Activated CD8-positive, alpha-beta memory T cell treated with anti-CD3 and anti-CD28 coated beads for 1 hour (primary cell): ENCODE data around the gene TGM1.
A peak's percentile ranks its signal among the peaks of the same experiment; 100 is the strongest.
"Not testable (repeated sequence)": the region's sequence is repeated elsewhere in the genome, so short reads cannot be mapped to it uniquely, and the experiment has no call there.

ENCODE experiments used
- DNase-seq, 2 donors: peaks; one replicate each; pipeline ENCODE4 v3.0.0-alpha.2; 2020; ENCODE audit warnings: low read depth in 1 of 2; ENCODE audit errors: extremely low read depth in 1 of 2

The TGM1 gene

DNA sequence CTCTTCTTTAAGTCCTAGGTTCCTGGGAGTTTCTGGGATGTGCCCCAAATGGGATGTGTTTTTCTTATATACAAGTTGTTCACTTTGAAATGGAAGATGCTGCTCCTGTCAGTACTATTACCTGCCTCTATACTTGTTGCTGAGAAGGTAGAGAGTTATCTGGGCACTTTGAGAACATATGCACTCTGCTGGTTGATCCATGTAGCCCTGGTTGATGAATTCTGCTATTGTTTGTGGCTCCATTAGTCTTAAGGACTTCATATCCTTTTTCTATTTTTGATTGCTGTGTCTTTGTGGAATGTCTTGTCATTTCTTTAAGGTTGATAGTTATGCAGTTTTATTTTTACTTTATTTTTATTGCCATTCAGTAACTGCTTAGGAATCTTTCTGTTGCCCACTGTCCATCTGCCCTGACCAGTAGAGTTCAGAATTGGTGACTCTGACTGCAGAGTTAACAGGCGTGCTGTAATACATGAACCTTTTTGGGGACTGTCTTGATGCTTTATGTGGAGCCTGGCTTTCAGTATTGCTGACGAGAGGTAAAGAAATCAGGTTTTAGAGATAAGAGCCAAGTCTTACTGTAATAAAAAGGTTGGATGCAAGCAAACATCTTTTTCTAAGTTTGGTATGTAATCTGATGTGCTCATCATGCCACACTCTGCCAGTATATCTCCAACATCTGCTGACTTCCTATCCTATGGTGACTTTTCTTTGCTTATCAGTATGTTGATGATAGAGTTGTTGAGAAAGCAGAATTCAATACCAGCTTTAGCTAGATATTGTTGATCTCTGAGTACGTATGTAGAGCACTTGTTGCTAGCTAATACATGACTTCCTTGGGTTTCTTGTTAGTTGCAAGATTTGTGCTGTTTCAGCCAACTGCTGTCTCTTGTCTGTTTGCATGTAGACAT lies 28.6 kb downstream of the TGM1 start:
- DNase-seq: no peak

DNA sequence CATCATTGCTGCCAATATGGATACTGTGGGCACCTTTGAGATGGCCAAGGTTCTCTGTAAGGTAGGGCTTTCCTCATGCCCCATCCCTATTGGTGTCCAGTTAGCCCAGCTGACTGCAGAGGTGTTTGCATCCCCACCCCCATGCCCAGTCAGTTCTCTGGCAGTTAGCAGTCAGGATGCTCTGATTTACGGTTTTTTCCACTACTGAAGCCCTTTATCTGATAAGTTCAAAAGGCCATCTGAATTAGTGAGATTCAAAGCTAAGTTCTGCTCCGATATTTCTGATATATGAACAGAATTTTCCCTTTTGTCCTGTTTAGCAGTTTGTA lies 29.5 kb downstream of the TGM1 start:
- DNase-seq: no peak

DNA sequence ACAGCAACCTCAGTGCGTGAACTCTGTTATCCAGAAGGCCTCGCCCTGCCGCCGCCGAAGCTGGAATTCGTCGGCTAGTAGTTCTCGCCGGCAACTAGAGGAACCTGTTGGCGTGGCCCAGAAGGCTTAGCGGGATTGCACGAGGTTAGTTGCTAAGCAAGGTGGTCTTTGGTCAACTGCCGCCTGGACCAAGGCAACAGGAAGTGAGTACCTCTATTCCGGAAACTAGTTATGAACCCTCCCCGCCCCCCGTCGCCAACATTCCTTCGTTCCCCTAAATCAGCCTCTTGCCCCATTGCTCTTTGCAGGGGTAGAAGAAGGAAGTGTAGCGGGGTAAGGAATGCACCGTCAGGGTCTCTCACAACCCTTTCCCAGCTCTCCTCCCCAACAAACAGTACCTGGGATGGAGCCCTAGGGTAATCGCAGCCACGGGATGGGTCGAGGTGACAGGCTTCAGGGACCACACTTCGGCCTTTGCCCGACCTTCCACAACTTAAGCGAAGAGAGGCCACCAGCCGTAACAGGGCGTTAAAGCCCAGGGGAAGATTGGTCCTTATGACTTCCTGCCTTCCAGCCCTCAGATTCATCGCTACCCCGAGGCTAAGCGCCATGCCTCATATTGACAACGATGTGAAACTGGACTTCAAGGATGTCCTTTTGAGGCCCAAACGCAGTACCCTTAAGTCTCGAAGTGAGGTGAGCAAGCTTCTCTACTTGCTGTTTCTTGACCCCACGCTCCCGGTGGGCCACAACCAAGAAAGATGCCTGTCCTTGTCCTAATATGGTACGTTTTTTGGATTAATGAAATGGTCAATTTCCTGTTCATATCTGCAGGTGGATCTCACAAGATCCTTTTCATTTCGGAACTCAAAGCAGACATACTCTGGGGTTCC lies 30.1 kb downstream of the TGM1 start, which contains the start of gene GMPR2:
Gene GMPR2 (plus strand): TSS at position 285 of the 893 bp plus-strand sequence. CDS start 325 bp downstream, at position 610.
- DNase-seq: no peak

DNA sequence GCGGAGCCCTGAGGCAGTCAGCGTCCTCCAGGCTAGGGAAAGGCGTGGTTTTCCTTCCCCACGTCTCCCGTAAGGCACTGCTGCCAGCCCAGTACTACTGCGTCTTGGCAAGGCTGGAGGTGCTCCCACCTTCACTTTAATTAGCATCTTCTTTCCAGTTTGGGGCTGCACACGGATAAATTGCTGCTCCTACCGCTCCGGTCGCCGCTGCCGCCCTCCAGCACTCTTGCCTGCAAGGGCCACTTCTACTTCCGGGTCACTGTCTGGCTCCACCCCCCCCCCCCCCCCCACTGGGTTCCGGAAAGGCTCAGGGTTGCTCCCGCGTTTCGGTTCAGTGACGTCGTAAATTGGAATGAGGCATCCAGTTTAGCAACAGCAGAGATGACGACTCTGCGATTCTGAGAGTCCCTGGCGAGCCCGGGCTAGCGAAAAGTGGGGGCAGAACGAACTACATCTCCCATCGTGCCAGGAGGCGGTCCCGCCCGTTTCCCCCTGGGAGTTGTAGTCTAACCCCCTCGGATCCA lies 30.8 kb downstream of the TGM1 start, which contains the start of gene NEDD8:
Gene NEDD8 (minus strand): TSS at position 247 of the 524 bp plus-strand sequence. CDS start 100 bp downstream, at position 147.
- DNase-seq: peak; percentile 63 to 74

DNA sequence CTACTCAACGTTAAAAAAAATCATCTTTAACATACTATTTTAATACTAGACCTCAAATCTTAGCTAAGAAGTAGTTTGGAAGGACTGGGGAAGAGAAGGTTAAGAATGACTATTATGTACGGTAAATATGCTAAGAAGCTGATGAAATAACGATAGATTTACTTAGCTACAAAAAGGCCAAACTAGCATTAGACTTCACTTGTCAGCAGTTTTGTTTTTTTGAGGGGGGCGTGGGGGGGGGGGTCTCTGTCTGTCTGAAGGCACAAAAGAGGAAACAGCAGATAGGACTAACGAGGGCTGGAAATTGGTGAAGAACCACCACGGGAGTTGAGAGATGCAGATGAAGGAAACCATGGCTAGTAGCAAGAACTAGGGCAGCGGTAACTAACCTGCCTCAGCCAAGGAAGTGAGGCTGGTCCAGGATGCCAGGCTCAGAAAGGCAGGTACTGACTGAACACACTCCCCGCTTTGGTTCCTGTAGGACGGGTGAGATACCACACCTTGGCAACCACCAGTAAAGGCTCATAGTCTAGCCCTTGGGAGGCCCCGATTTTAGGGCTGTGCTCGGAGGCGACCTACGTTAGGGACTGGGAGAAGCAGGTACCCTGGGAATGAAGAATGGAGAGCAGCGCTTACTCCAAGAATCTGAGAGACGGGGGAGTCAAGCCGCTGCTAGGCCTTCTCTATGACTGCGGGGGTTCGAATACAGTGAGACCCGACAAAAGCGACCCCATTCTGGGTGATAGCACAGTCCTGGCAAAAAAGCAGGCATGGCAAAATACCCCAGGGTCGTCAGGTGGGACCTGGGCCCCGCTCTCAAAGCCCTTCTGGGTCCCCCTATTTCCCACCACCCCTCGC lies 31.5 kb downstream of the TGM1 start:
- DNase-seq: no peak

DNA sequence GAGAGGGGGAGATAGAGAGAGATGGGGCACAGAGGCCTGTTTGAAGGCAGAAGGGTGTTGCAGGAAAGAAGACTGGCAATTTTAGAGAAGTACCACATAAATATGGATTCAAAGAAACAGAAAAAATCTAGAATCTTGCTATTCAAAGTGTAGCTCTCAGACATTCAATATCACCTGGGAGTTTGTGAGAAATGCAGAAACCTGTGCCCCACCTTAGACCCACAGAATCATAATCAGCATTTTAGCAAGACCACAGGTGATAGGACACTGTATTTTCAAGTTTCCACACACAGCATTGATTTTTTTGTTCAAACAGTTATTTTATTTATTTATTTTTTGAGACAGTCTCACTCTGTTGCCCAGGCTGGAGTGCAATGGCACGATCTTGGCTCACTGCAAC lies 34.1 kb downstream of the TGM1 start:
- no peak for DNase-seq

DNA sequence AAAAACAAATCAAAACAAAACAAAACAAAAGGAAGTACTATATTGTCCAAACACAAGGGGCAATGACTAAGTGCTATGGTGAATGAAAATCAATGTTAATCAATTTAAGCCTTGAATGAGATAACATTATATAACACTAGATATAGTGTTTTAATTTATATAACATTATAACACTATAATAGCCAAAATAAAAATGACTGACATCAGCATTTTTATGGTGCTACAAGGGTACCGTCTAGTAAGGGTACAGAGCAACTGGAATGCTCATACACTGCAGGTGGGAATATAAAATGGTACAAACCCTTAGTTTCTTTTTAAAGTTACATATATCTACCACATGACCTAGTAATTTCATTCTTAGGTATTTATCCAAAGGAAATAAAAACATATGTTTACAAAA lies 36.5 kb downstream of the TGM1 start:
- no peak for DNase-seq

DNA sequence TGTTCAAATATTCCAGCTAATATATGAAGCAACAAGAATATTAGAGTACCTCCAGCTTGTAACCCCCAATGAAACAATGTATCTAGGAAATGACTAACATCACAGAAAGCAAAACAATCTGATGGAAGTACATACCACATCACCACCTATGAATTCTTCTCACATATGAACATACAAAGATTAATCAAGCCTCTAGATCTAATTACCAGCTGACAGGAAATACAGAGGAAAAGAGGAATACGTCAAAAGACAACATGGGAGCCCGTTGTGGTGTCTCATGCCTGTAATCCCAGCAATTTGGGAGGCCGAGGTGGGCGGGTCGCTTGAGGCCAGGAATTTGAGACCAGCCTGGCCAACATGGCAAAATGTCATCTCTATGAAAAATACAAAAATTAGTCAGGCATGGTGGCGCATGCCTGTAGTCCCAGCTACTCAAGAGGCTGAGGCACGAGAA lies 38.3 kb downstream of the TGM1 start:
- no peak for DNase-seq

DNA sequence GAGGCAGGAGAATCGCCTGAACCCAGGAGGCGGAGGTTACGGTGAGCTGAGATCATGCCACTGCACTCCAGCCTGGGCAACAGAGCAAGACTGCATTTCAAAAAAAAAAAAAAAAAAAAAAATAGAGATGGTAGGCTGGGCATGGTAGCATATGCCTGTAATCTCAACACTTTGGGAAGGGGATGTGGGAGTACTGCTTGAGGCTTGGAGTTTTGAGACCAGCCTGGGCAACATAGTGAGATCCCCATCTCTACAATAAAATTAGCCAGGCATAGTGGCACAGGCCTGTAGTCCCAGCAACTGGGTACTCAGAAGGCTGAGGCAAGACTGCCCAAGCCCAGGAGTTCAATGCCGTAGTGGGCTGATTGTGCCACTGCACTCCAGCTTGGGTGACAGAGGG lies 40.0 kb downstream of the TGM1 start:
- not testable (repeated sequence) for DNase-seq

DNA sequence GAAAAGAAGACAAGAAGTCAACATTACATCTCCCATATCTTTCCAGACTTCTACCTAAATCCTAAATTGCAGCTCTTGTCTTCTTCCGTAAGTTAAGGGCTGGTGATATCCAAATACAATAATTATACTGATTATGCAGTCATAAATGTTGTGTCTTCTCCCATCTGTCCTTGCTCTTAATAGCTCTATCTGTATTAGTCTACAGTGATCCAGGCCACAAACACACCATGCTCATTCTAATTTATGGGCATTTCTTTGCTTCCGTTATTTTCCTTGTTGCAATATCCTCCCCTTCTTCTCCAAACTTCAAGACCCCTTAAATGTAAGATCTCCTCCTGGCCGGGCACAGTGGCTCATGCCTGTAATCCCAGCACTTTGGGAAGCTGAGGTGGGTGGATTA lies 43.5 kb downstream of the TGM1 start:
- no peak for DNase-seq

DNA sequence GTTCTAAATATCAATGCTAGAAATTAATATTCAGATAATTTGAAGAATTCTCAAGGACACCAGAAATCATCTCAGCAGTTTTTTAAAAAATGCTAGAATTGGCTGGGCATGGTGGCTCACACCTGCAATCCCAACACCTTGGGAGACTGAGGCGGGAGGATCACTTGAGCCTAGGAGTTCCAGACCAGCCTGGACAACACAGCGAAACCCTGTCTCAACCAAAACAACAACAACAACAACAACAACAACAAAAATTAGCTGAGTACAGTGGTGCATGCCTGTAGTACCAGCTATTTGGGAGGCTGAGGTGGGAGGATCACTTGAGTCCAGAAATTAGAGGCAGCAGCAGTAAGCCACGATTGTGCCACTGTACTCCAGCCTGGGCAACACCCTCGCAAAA lies 43.9 kb downstream of the TGM1 start:
- DNase-seq: no peak

DNA sequence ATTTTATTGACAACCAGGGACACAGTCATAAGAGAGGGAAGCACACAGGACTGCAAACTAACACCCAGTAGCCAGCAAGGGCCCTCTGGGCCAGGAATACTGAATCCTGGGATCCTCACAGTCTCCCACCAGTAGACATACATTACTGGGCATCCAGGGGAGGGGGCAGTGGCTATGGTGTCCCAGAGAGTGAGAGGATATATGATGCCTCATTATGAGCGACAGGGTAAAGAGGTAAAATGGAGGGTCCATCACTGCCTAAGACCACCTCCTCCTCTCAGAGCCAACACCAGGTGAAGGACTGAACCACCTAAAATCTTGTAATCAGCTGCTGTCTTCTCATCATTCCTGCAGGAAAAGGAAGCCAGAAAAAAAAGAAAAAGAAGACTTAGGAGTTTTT lies 46.1 kb downstream of the TGM1 start:
- DNase-seq: not testable (repeated sequence)

DNA sequence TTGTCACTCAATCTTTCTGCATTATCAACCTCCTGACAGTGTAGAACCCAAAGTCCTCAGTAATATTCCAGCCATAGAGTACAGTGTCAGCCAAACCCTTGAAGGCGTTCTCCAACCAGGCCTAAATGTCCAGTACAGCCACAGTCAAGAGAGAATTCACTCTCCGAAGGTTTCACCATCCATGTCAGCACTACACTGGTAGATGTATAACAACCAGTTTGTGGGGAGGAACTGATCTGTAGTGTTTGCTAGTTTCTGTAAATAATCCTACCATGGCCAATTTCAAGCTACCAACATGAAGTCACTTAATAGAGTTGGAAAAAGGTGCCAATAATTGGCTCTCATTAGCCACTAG lies 46.7 kb downstream of the TGM1 start:
- DNase-seq: no peak

DNA sequence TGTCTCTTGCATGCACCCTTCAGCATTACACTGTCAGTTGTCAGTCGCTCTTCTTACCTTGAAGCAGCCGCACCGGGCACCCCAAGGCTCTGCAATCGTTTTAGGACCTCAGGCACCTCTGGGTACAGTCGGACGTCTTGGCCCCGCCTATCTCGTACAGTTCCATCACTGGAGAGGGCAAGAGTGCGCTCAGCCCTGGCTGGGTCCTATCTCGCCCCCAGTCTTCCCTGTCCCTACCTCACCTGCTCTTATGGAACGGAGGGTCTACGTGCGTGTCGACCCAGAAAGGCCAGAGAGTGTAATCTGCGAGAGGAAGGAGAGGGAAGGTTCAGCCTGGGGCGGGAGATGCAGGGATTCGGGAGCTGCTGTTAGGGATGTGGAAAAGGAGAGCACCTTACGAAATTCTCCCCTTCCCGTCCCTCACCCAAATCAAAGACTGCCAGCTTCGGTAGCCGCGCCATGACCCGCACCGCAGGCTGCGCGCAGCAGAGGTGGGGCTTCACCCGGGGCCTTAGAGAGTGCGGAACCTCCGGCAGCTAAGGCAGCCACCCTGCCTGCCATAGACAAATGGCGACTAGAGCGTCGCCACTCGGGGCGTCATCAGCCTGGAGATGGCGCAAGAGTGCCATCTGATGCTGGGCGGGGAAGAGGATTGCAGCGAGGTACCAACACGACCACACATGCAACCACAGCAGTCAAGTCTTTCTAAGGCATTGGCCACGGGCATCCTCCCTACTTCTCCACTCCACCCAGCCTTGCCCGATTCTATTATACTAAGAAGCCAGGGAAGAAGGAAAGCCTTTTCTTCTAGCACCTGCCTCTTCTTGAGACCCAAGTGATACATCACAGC lies 47.3 kb downstream of the TGM1 start, which contains the start of gene MDP1:
Gene MDP1 (minus strand): TSS at position 572 of the 850 bp plus-strand sequence. CDS start 111 bp downstream, at position 461.
- peak; percentile 65 to 73 for DNase-seq

DNA sequence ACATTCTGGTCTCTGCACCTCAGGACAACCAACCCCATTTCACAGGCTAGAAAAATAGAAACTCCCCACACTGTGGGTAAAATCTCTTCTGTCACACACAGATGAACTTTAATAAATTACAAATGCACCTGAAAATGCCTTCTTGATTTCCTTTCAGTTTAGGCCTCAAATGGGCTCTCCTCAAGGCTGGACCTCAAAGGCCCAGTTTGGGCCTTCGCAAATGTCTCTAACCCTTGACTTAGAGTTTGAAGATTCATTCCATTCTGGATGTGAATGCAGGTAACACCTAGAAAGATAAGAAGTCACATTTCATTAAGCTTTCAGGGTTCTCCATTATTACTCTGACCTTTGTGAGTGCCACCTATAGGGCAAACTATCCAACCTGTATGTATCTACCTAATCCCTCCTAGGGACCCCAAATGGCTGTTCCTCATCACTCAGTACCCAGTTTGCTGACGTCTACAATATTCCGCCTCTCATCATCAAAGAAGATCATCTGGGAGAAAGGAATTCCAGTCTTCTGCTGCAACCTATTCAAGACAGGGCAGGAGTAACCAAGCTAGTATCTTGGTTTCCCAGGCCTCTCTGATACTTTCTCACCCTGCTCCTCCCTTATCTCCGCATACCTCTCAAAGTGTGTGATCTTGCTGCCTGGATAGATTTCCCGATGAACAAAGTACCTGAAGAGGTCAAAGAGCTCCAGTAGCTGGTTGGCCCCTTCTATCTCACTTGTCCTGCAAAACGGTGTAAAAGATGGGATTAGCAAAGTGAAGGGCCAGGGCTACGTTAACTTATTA lies 48.9 kb downstream of the TGM1 start:
- no peak for DNase-seq

DNA sequence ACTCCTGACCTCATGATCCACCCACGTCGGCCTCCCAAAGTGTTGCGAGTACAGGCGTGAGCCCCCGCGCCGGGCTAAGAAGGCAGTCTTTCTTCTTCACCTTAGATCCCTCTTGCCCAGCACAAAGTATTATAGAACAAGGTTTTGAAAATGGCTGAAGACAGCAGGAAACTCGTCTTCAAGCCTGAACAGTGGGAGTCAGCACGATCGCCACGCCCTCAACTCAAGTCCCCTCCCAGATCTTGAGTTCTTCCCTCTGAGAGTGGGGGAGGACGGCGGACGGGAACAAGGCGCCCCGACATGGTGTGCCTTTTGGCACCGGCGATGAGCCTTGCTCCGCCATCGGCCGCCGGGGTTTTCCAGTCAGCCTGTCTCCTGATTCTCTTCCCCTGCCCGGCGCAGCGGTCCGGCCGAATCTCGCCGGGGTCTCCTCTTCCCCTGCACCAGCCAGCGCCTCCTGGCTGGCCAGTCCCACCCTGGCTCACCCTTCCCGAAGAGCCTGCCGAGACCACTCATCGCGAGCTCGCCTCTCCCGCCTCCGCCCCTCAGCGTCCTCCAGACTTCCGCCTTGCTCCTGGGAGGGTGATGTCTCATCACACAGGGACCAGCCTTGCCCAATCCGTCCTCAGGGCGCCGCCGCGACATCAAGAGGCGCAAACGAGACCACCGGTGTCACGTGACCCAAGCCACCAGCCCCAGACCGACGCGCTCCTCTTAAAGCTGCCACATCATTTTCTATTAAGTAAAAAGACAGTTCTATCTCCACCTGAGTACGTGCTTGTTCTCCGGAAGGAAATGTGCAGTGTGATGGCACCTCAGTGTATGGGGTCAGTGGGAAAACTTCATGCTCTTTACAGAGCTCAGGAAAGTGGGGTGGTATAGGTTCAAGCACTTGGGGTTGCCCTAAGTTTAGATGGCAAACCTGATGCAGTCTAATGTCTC lies 49.8 kb downstream of the TGM1 start, which contains the start of gene CHMP4A:
Gene CHMP4A (minus strand): TSS at position 565 of the 942 bp plus-strand sequence. CDS start 49 bp downstream, at position 516.
- peak; percentile 91 to 92 for DNase-seq

DNA sequence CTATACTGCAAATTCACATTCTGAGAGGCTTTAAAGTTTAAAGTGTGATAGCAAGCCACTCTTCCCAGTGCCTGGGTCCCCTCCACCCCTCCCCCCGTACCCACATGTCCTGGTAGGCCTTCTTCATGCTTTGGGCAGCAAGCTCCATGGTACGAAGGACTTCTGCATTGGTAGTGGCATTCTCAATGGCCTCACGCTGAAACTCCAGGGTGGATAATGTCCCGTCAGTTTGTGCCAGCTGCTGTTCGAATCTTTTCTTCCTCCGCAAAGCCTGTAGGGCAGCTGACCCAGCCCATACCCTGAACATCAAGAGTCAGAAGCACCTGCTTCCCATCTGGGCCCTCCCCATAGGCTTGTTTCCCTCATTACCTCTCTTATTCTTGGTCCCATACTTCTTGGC lies 51.7 kb downstream of the TGM1 start:
- DNase-seq: no peak
